ENCODE data around the gene SLC38A10.

SLC38A10 gene

GRCh38 chr17:81202318-81202717, 92.8 kb downstream of the SLC38A10 start:
- TF ChIP-seq CTCF (IDR thresholded peaks at IDR 0.05; ENCODE audit: control insufficient read depth, insufficient read depth, low read depth, low read length, missing control alignments), result no peak
- no peak for DNase-seq (ENCODE audit: low read depth)
- no peak overlapping the region for H3K4me3 ChIP-seq (ENCODE audit: control insufficient read depth, low read depth, low read length)

GRCh38 chr17:81200695-81201580, 94.2 kb downstream of the SLC38A10 start:
- H3K4me3 ChIP-seq (ENCODE audit: control insufficient read depth, low read depth, low read length), result no peak overlapping the region
- peak; percentile 69 for TF ChIP-seq CTCF (IDR thresholded peaks at IDR 0.05; ENCODE audit: control insufficient read depth, insufficient read depth, low read depth, low read length, missing control alignments)
- peak; percentile 49 for DNase-seq (ENCODE audit: low read depth)

GRCh38 chr17:81200201-81200600, 94.9 kb downstream of the SLC38A10 start:
- DNase-seq (ENCODE audit: low read depth), result no peak
- no peak overlapping the region for H3K4me3 ChIP-seq (ENCODE audit: control insufficient read depth, low read depth, low read length)
- no peak for TF ChIP-seq CTCF (IDR thresholded peaks at IDR 0.05; ENCODE audit: control insufficient read depth, insufficient read depth, low read depth, low read length, missing control alignments)

GRCh38 chr17:81199482-81199830, 95.7 kb downstream of the SLC38A10 start:
- TF ChIP-seq CTCF (IDR thresholded peaks at IDR 0.05; ENCODE audit: control insufficient read depth, insufficient read depth, low read depth, low read length, missing control alignments), result no peak
- no peak for DNase-seq (ENCODE audit: low read depth)
- no peak overlapping the region for H3K4me3 ChIP-seq (ENCODE audit: control insufficient read depth, low read depth, low read length)

- no peak for DNase-seq (ENCODE audit: low read depth)
- no peak overlapping the region for H3K4me3 ChIP-seq (ENCODE audit: control insufficient read depth, low read depth, low read length)
- TF ChIP-seq CTCF (IDR thresholded peaks at IDR 0.05; ENCODE audit: control insufficient read depth, insufficient read depth, low read depth, low read length, missing control alignments), result no peak
Measured at GRCh38 chr17:81198826-81199481, 96.2 kb downstream of the SLC38A10 start.

- no peak for DNase-seq (ENCODE audit: low read depth)
- no peak overlapping the region for H3K4me3 ChIP-seq (ENCODE audit: control insufficient read depth, low read depth, low read length)
- no peak for TF ChIP-seq CTCF (IDR thresholded peaks at IDR 0.05; ENCODE audit: control insufficient read depth, insufficient read depth, low read depth, low read length, missing control alignments)
Measured at GRCh38 chr17:81197831-81198490, 97.1 kb downstream of the SLC38A10 start.
